Liver (tissue), 9 donors: ENCODE measurements around the gene KCNK13. TPM values are rescaled to one million over a fixed set of nuclear protein-coding genes. Genes with fewer than 3 reads are reported as not detected.

Source experiments
- DNase-seq: peaks from one replicate; pipeline ENCODE4 v3.0.0-alpha.2; 2017; ENCODE audit warnings: low spot score
- H3K27ac ChIP-seq, 2 donors: one replicate each; pipeline ENCODE4 v1.7.0; 2013; ENCODE audit warnings: inconsistent platforms in 2 of 2, low read length in 2 of 2, control low read depth in 1 of 2, low read depth in 1 of 2, mild to moderate bottlenecking in 1 of 2
- H3K27me3 ChIP-seq, 4 donors: one replicate each; pipeline versions ENCODE4 v1.6.1 to v1.7.0; 2013; ENCODE audit warnings: low read length in 3 of 4, inconsistent platforms in 1 of 4, mild to moderate bottlenecking in 1 of 4, moderate library complexity in 1 of 4; ENCODE audit not compliant: control insufficient read depth in 4 of 4, insufficient read depth in 4 of 4
- H3K36me3 ChIP-seq, 4 donors: one replicate each; pipeline versions ENCODE4 v1.6.1 to v1.7.0; 2013; ENCODE audit warnings: low read length in 3 of 4, mild to moderate bottlenecking in 3 of 4, low read depth in 1 of 4, moderate library complexity in 1 of 4; ENCODE audit not compliant: control insufficient read depth in 4 of 4, insufficient read depth in 3 of 4
- H3K4me1 ChIP-seq, 4 donors: one replicate each; pipeline versions ENCODE4 v1.6.1 to v1.7.0; 2013; ENCODE audit warnings: low read length in 3 of 4, mild to moderate bottlenecking in 3 of 4, moderate library complexity in 1 of 4; ENCODE audit not compliant: control insufficient read depth in 4 of 4, insufficient read depth in 4 of 4
- H3K4me3 ChIP-seq, 3 donors: one replicate each; pipeline versions ENCODE4 v1.6.1 to v1.7.0; 2013; ENCODE audit warnings: low read length in 3 of 3, control low read depth in 1 of 3, low read depth in 1 of 3, mild to moderate bottlenecking in 1 of 3
- H3K9ac ChIP-seq, 2 donors: one replicate each; pipeline ENCODE4 v1.7.0; 2013; ENCODE audit warnings: low read length in 2 of 2, mild to moderate bottlenecking in 2 of 2, moderate library complexity in 2 of 2, control low read depth in 1 of 2, low read depth in 1 of 2
- H3K9me3 ChIP-seq, 4 donors: one replicate each; pipeline versions ENCODE4 v1.6.1 to v1.7.0; 2013; ENCODE audit warnings: low read length in 3 of 4; ENCODE audit not compliant: control insufficient read depth in 4 of 4
- EGR1 ChIP-seq, 2 donors: IDR thresholded peaks; 2 replicates each; pipeline ENCODE4 v1.6.1; 2016 to 2018; ENCODE audit warnings: antibody characterized with exemption in 2 of 2, low read depth in 2 of 2
- FOXA1 ChIP-seq: IDR thresholded peaks from 2 replicates; pipeline ENCODE4 v1.6.1; 2016; ENCODE audit warnings: antibody characterized with exemption
- FOXA2 ChIP-seq: IDR thresholded peaks from 2 replicates; pipeline ENCODE4 v1.6.1; 2016; ENCODE audit warnings: antibody characterized with exemption
- GABPA ChIP-seq, 2 donors: IDR thresholded peaks in 1 of 2; conservative IDR thresholded peaks in 1 of 2; 2 replicates each; pipeline ENCODE4 v1.6.1; 2016; ENCODE audit warnings: antibody characterized with exemption in 2 of 2, mild to moderate bottlenecking in 1 of 2, moderate library complexity in 1 of 2
- HNF4A ChIP-seq, 2 donors: conservative IDR thresholded peaks; 2 replicates each; pipeline ENCODE4 v1.6.1; 2016; ENCODE audit warnings: antibody characterized with exemption in 2 of 2, mild to moderate bottlenecking in 2 of 2
- HNF4G ChIP-seq: IDR thresholded peaks from 2 replicates; pipeline ENCODE4 v1.6.1; 2016; ENCODE audit warnings: antibody characterized with exemption
- NR2F2 ChIP-seq: IDR thresholded peaks from 2 replicates; pipeline ENCODE4 v1.6.1; 2016; ENCODE audit warnings: antibody characterized with exemption
- RAD21 ChIP-seq, 2 donors: IDR thresholded peaks; 2 replicates each; pipeline ENCODE4 v1.6.1; 2016; ENCODE audit warnings: antibody characterized with exemption in 2 of 2, mild to moderate bottlenecking in 2 of 2
- RXRA ChIP-seq, 2 donors: IDR thresholded peaks; 2 replicates each; pipeline ENCODE4 v1.6.1; 2017 to 2018; ENCODE audit warnings: antibody characterized with exemption in 2 of 2, mild to moderate bottlenecking in 1 of 2
- TAF1 ChIP-seq: conservative IDR thresholded peaks from 2 replicates; pipeline ENCODE4 v1.6.1; 2016; ENCODE audit warnings: antibody characterized with exemption, mild to moderate bottlenecking
- ZBTB33 ChIP-seq: IDR thresholded peaks from 2 replicates; pipeline ENCODE4 v1.6.1; 2016; ENCODE audit warnings: antibody characterized with exemption
- WGBS: extraction: QIAGEN DNeasy Blood & Tissue Kit; methylation state at CpG from one replicate; pipeline ENCODE4 v1.1.7; 2013; 5-methylcytosine and 5-hydroxymethylcytosine counted together
- polyA plus RNA-seq, 2 donors: library from polyadenylated mRNA; stranded (reverse) in 1 of 2; unstranded in 1 of 2; fragments of 200-250 nt in 1 of 2; fragments of >200 nt in 1 of 2; fragmentation: Nextera tagmentation in 1 of 2; extraction: Ambion mirVana in 1 of 2; gene quantifications; one replicate each; pipeline versions ENCODE4 v1.2.1 to v1.2.3, GENCODE V29; 2013 to 2015
- total RNA-seq, 2 donors: library from RNA; depleted of rRNA; stranded (reverse); fragments of >200 nt; gene quantifications; one replicate each; pipeline ENCODE4 v1.2.3, GENCODE V29; 2014
- TF ChIP-seq, protein P1 (sequence below): IDR thresholded peaks from 2 replicates; pipeline ENCODE4 v1.6.1; 2016; ENCODE audit warnings: antibody characterized with exemption, mild to moderate bottlenecking
- TF ChIP-seq, protein P2 (sequence below): fragments of 150-350 bp; IDR thresholded peaks from 2 replicates; pipeline ENCODE4 v1.5.1; 2017; ENCODE audit warnings: improper control_type of control experiment, low read depth, low read length; ENCODE audit not compliant: missing input control
- TF ChIP-seq, protein P3 (sequence below): IDR thresholded peaks from 2 replicates; pipeline ENCODE4 v1.6.1; 2016; ENCODE audit warnings: antibody characterized with exemption
- donor health status: healthy.
- donor health status: healthy.
- donor health status: healthy.
- donor health status: healthy.
- donor health status: healthy.

KCNK13 gene
- total and polyA plus RNA-seq, 4 donors = 0.25 to 0.61 (median 0.38) TPM; not detected in 1

- TF ChIP-seq, protein P1, sequence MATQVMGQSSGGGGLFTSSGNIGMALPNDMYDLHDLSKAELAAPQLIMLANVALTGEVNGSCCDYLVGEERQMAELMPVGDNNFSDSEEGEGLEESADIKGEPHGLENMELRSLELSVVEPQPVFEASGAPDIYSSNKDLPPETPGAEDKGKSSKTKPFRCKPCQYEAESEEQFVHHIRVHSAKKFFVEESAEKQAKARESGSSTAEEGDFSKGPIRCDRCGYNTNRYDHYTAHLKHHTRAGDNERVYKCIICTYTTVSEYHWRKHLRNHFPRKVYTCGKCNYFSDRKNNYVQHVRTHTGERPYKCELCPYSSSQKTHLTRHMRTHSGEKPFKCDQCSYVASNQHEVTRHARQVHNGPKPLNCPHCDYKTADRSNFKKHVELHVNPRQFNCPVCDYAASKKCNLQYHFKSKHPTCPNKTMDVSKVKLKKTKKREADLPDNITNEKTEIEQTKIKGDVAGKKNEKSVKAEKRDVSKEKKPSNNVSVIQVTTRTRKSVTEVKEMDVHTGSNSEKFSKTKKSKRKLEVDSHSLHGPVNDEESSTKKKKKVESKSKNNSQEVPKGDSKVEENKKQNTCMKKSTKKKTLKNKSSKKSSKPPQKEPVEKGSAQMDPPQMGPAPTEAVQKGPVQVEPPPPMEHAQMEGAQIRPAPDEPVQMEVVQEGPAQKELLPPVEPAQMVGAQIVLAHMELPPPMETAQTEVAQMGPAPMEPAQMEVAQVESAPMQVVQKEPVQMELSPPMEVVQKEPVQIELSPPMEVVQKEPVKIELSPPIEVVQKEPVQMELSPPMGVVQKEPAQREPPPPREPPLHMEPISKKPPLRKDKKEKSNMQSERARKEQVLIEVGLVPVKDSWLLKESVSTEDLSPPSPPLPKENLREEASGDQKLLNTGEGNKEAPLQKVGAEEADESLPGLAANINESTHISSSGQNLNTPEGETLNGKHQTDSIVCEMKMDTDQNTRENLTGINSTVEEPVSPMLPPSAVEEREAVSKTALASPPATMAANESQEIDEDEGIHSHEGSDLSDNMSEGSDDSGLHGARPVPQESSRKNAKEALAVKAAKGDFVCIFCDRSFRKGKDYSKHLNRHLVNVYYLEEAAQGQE = no peak
- no peak for TF ChIP-seq FOXA1
- TF ChIP-seq HNF4A (conservative IDR thresholded peaks at IDR 0.05) = no peak
Observed at GRCh38 chr14:90045616-90046015, 16.2 kb upstream of the KCNK13 start (continued).

GRCh38 chr14:90049390-90049789, 12.4 kb upstream of the KCNK13 start:
- H3K27ac ChIP-seq = no peak overlapping the region
- DNase-seq = no peak
- no peaks in the 10 kb centered on the region for H3K4me1 ChIP-seq
- TF ChIP-seq, protein P2, sequence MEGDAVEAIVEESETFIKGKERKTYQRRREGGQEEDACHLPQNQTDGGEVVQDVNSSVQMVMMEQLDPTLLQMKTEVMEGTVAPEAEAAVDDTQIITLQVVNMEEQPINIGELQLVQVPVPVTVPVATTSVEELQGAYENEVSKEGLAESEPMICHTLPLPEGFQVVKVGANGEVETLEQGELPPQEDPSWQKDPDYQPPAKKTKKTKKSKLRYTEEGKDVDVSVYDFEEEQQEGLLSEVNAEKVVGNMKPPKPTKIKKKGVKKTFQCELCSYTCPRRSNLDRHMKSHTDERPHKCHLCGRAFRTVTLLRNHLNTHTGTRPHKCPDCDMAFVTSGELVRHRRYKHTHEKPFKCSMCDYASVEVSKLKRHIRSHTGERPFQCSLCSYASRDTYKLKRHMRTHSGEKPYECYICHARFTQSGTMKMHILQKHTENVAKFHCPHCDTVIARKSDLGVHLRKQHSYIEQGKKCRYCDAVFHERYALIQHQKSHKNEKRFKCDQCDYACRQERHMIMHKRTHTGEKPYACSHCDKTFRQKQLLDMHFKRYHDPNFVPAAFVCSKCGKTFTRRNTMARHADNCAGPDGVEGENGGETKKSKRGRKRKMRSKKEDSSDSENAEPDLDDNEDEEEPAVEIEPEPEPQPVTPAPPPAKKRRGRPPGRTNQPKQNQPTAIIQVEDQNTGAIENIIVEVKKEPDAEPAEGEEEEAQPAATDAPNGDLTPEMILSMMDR = no peak
- TF ChIP-seq RAD21 (IDR thresholded peaks at IDR 0.05) = no peak
- no peak for TF ChIP-seq FOXA2
- no peak for TF ChIP-seq NR2F2
- no peak for TF ChIP-seq TAF1
- TF ChIP-seq FOXA1 = no peak
- TF ChIP-seq, protein P1 = no peak
- no peak for TF ChIP-seq GABPA (IDR thresholded peaks at IDR 0.05 in 1 of 2, conservative IDR thresholded peaks at IDR 0.05 in 1 of 2)
- TF ChIP-seq HNF4A (conservative IDR thresholded peaks at IDR 0.05) = no peak
- TF ChIP-seq RXRA (IDR thresholded peaks at IDR 0.05) = no peak
- no peak for TF ChIP-seq HNF4G
- TF ChIP-seq ZBTB33 = no peak
- TF ChIP-seq, protein P3, sequence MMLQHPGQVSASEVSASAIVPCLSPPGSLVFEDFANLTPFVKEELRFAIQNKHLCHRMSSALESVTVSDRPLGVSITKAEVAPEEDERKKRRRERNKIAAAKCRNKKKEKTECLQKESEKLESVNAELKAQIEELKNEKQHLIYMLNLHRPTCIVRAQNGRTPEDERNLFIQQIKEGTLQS = no peak
- no peak for TF ChIP-seq EGR1 (IDR thresholded peaks at IDR 0.05; ENCODE audit: low read depth in 2 of 2)
- peaks cover 0 to 5% (median 2%) of the 10 kb centered on the region in 4 donors for H3K27me3 ChIP-seq
- WGBS = 77% methylated on average over 3 of the region's 3 CpGs
- H3K4me3 ChIP-seq = no peak overlapping the region
- no peaks in the 10 kb centered on the region for H3K9me3 ChIP-seq
- no peaks in the 10 kb centered on the region for H3K36me3 ChIP-seq
- H3K9ac ChIP-seq = no peak overlapping the region
